ENCODE data around the gene PTPRA.

The PTPRA gene

GRCh38 chr20:3082955-3083952 lies 210.0 kb downstream of the PTPRA start:
- DNase-seq = no peak

GRCh38 chr20:3084283-3084985 lies 211.2 kb downstream of the PTPRA start, which contains the start of gene AVP:
AVP (minus strand) TSS chr20:3084724; CDS start chr20:3084674, 50 bp downstream.
- DNase-seq = no peak

- no peak for DNase-seq
These were observed 211.7 kb downstream of the PTPRA start for GRCh38 chr20:3084986-3085360.

- no peak for DNase-seq
These were observed 212.3 kb downstream of the PTPRA start for GRCh38 chr20:3085571-3086072.

- DNase-seq = no peak
These were observed 214.8 kb downstream of the PTPRA start for GRCh38 chr20:3088031-3088430.
